ENCODE results near the gene KMT5C. TPM values are rescaled to one million over a fixed set of nuclear protein-coding genes. Genes with fewer than 3 reads are reported as not detected.

Gene KMT5C
- total and polyA plus RNA-seq, 7 donors: 1.8 to 5.7 (median 3.9) TPM

DNA sequence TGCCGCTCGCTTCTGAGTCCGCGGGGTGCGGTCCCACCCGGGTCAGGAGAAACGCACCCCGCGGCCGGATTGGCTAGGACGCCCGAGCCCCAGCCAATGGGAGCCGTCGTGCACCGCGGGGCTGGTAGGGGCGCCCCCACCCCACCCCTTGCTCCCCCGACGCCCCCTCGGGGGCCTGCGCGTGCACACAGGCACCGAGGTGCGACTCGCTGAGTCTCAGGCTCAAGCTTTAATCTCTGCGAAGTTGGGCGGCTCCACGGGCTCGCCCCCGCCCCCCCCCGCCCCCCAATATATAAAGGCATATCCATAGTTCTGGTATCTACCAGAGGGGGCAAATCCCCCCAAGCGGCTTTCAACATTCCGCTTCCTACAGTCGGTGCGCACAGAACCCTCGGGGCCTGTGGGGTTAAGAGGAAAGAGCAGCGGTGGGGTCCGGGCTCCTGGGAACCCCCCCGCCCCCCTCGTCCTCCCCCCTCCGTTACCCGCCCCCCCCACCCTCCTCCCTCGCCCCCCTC, 15.1 kb downstream of the KMT5C start, which contains the start of gene COX6B2:
TSS of gene COX6B2 (minus strand) at position 22 of the 515 bp plus-strand sequence. CDS start 198 bp downstream, outside the sequence.
- no peak for DNase-seq
- H3K4me1 ChIP-seq: peaks cover 5% of the 10 kb centered on the region

GRCh38 chr19:55355213-55355821, 15.6 kb downstream of the KMT5C start:
- ATAC-seq (no peak), DNase-seq (no peak)
- intact Hi-C loops (cut with DNase I): no loop called here
- Histone ChIP-seq H3K4me1 (peaks cover 5% of the 10 kb centered on the region), H3K36me3 (ENCODE audit: insufficient read depth in 1 of 2, low read depth in 1 of 2) (no peaks in the 10 kb centered on the region), H3K27ac (no peak overlapping the region), H3K9me3 (no peaks in the 10 kb centered on the region), H3K4me3 (no peak overlapping the region), H3K27me3 (ENCODE audit: insufficient read depth in 3 of 3, low read length in 2 of 3) (peaks cover 0 to 64% (median 26%) of the 10 kb centered on the region in 3 donors)
- 12 to 18% (median 14%) methylated on average over 10 to 13 of the region's 13 CpGs for WGBS, 3 donors
- TF ChIP-seq, protein P1, sequence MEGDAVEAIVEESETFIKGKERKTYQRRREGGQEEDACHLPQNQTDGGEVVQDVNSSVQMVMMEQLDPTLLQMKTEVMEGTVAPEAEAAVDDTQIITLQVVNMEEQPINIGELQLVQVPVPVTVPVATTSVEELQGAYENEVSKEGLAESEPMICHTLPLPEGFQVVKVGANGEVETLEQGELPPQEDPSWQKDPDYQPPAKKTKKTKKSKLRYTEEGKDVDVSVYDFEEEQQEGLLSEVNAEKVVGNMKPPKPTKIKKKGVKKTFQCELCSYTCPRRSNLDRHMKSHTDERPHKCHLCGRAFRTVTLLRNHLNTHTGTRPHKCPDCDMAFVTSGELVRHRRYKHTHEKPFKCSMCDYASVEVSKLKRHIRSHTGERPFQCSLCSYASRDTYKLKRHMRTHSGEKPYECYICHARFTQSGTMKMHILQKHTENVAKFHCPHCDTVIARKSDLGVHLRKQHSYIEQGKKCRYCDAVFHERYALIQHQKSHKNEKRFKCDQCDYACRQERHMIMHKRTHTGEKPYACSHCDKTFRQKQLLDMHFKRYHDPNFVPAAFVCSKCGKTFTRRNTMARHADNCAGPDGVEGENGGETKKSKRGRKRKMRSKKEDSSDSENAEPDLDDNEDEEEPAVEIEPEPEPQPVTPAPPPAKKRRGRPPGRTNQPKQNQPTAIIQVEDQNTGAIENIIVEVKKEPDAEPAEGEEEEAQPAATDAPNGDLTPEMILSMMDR (IDR thresholded peaks at IDR 0.05): no peak

More for the DNA sequence above, 15.1 kb downstream of the KMT5C start, which contains the start of gene COX6B2:
- H3K4me3 ChIP-seq: peak within 1 kb of the TSS; percentile 60
- intact Hi-C loops (cut with DNase I): no loop called here
- WGBS, 3 donors: 2 to 3% (median 2%) methylated on average over 28 to 42 of the region's 43 CpGs
- no peaks in the 10 kb centered on the region for H3K36me3 ChIP-seq (ENCODE audit: insufficient read depth in 1 of 2, low read depth in 1 of 2)
- peaks cover 0 to 64% (median 26%) of the 10 kb centered on the region in 3 donors for H3K27me3 ChIP-seq (ENCODE audit: insufficient read depth in 3 of 3, low read length in 2 of 3)
- ATAC-seq: no peak
- TF ChIP-seq, protein P1 (IDR thresholded peaks at IDR 0.05): no peak
- no peaks in the 10 kb centered on the region for H3K9me3 ChIP-seq
- no peak within 1 kb of the TSS for H3K27ac ChIP-seq

DNA sequence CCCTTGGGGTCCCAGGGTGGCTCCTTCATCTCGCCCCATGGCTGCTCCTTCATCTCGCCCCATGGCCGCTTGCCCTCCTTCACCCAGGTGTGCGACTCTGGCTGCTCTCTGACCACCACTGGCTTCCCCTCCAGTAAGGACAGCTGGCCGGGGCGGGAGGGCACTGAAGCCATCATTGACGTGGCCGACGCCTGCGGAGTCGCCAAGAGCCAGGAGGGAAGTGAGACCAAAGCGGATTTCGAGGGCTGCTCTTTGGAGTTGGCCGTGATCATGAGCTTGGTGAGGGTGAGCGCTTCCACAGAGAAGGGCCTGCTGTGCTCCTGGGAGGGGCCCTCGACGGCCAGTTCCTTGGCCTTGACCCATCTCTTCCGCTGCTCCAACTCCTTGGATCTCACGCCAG, 18.8 kb downstream of the KMT5C start:
- intact Hi-C loops (cut with DNase I): no loop called here
- Histone ChIP-seq H3K27ac (no peak overlapping the region), H3K4me3 (no peak overlapping the region), H3K27me3 (ENCODE audit: insufficient read depth in 3 of 3, low read length in 2 of 3) (peaks cover 0 to 40% (median 15%) of the 10 kb centered on the region in 3 donors), H3K4me1 (peaks cover 3% of the 10 kb centered on the region), H3K36me3 (ENCODE audit: insufficient read depth in 1 of 2, low read depth in 1 of 2) (no peaks in the 10 kb centered on the region), H3K9me3 (no peaks in the 10 kb centered on the region)
- 66 to 75% (median 69%) methylated on average over 16 to 19 of the region's 19 CpGs for WGBS, 3 donors
- TF ChIP-seq, protein P1 (IDR thresholded peaks at IDR 0.05): no peak
- DNase-seq (no peak), ATAC-seq (no peak)

DNA sequence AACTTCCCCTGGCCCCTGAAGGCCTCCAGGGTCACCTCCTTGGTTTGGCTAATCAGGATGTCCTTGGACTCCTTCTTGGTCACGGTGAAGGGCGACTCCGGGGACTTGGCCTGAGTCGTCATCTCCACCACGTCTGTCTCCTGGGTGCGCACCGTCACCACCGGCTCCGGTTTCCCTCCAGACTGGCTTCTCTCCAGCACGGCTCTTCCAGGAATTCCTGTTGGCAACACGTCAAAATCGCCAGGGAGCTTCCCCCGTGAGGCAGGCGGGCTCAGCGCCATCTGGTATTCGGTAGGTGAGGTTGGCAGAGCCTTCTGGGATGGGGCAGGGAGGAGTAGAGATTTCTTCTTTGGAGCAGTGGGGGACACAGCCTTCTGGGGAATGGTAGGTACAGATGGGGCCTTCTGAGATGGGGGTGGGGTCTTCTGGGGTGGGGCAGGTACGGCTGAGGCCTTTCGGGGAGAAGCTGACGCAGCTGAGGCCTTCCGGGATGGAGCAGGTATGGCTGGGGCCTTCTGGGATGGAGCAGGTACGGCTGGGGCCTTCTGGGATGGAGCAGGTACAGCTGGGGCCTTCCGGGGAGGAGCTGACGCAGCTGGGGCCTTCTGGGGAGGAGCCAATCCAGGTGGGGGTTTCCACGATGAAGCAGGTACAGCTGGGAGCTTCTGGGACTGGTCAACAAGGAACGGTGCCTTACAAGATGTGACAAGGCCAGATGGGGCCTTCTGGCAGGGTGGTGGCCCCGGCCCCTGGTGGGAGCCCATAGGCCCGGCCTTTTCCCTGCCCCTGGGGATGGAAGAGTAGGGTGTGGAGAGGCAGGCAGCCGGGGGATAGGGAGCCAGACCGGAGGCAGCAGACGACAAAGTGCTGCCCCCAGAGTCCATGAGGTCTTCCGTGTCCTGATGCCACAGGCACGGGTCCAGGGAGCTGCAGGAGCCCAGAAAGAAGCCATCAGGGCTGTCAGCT, 19.6 kb downstream of the KMT5C start:
- no peaks in the 10 kb centered on the region for H3K9me3 ChIP-seq
- H3K4me1 ChIP-seq: no peaks in the 10 kb centered on the region
- intact Hi-C loops (cut with DNase I): no loop called here
- TF ChIP-seq, protein P1 (IDR thresholded peaks at IDR 0.05): no peak
- DNase-seq: no peak
- 47 to 55% (median 53%) methylated on average over 31 to 32 of the region's 32 CpGs for WGBS, 3 donors
- peaks cover 0 to 33% (median 14%) of the 10 kb centered on the region in 3 donors for H3K27me3 ChIP-seq (ENCODE audit: insufficient read depth in 3 of 3, low read length in 2 of 3)
- H3K4me3 ChIP-seq: no peak overlapping the region
- no peak overlapping the region for H3K27ac ChIP-seq
- H3K36me3 ChIP-seq (ENCODE audit: insufficient read depth in 1 of 2, low read depth in 1 of 2): no peaks in the 10 kb centered on the region
- ATAC-seq: no peak

Data from psoas muscle (tissue), 8 donors.